Measurements from ENCODE around the gene HHLA2. TPM values are rescaled to one million over a fixed set of nuclear protein-coding genes. Genes with fewer than 3 reads are reported as not detected.

The HHLA2 gene
- not detected in 2 replicates for total RNA-seq

GRCh38 chr3:108296239-108296638 lies at the start of gene HHLA2:
Gene HHLA2, plus strand, starts transcription at chr3:108296548. Its CDS starts 55,266 bp downstream, at chr3:108351814.

Other genes starting within 250 kb of the HHLA2 start
- gene CD47, start 205.5 kb upstream of the HHLA2 start, total RNA-seq = 23.5 and 101 TPM in 2 replicates
- gene IFT57, start 74.1 kb upstream of the HHLA2 start, total RNA-seq = 16.2 and 26.1 TPM in 2 replicates
- under 0.01 and 0.06 TPM in 2 replicates for gene MYH15, start 214.0 kb downstream of the HHLA2 start, total RNA-seq